Neural progenitor cell (in vitro differentiated cells): ENCODE data around the gene SULT1A2. TPM values are rescaled to one million over a fixed set of nuclear protein-coding genes. Genes with fewer than 3 reads are reported as not detected.
A peak's percentile ranks its signal among the peaks of the same experiment; 100 is the strongest.
"Not testable (repeated sequence)": the region's sequence is repeated elsewhere in the genome, so short reads cannot be mapped to it uniquely, and the experiment has no call there.

Experiments used
- DNase-seq: peaks from one replicate; pipeline ENCODE4 v3.0.0-alpha.2; 2016; ENCODE audit warnings: low spot score
- H2AFZ ChIP-seq: fragments of 200-600 bp; sonication (generic); replicated peaks from 2 replicates; pipeline ENCODE4 v1.6.1; 2016; ENCODE audit warnings: antibody characterized with exemption
- H3F3A ChIP-seq: fragments of 200-600 bp; sonication (generic); 2 replicates; pipeline ENCODE4 v1.6.1; 2016; ENCODE audit warnings: antibody characterized with exemption, low read depth
- H3K27ac ChIP-seq: fragments of 200-600 bp; sonication (generic); 2 replicates; pipeline ENCODE4 v1.5.1; 2016; ENCODE audit warnings: mild to moderate bottlenecking
- H3K27me3 ChIP-seq: fragments of 200-600 bp; sonication (generic); 2 replicates; pipeline ENCODE4 v1.6.1; 2016; ENCODE audit warnings: mild to moderate bottlenecking, moderate library complexity
- H3K36me3 ChIP-seq: fragments of 200-600 bp; sonication (generic); 2 replicates; pipeline ENCODE4 v1.5.1; 2016
- H3K4me1 ChIP-seq: fragments of 200-600 bp; sonication (generic); 2 replicates; pipeline ENCODE4 v1.6.1; 2016; ENCODE audit warnings: mixed run types
- H3K4me2 ChIP-seq: fragments of 200-600 bp; sonication (generic); 2 replicates; pipeline ENCODE4 v1.6.1; 2016
- H3K4me3 ChIP-seq: fragments of 200-600 bp; sonication (generic); 2 replicates; pipeline ENCODE4 v1.5.1; 2016
- H3K79me2 ChIP-seq: fragments of 200-600 bp; sonication (generic); 2 replicates; pipeline ENCODE4 v1.6.1; 2016; ENCODE audit warnings: low read depth
- H3K9ac ChIP-seq: fragments of 200-600 bp; sonication (generic); 2 replicates; pipeline ENCODE4 v1.6.1; 2016
- H3K9me3 ChIP-seq: fragments of 200-600 bp; sonication (generic); 2 replicates; pipeline ENCODE4 v1.5.1; 2016; ENCODE audit warnings: low read depth
- H4K20me1 ChIP-seq: fragments of 200-600 bp; sonication (generic); 2 replicates; pipeline ENCODE4 v1.6.1; 2016; ENCODE audit warnings: low read depth
- H3K27ac Mint-ChIP-seq: 3 replicates; pipeline ENCODE4 v1.8.0; 2021; ENCODE audit warnings: mixed read lengths
- H3K27me3 Mint-ChIP-seq: 2 replicates; pipeline ENCODE4 v1.8.0; 2022; ENCODE audit warnings: low read depth, mild to moderate bottlenecking, inconsistent platforms, moderate library complexity, mixed read lengths; ENCODE audit not compliant: insufficient read depth
- H3K36me3 Mint-ChIP-seq: 3 replicates; pipeline ENCODE4 v1.8.0; 2021; ENCODE audit warnings: mixed read lengths
- H3K4me1 Mint-ChIP-seq: 3 replicates; pipeline ENCODE4 v1.8.0; 2021; ENCODE audit warnings: mixed read lengths
- H3K4me3 Mint-ChIP-seq: 3 replicates; pipeline ENCODE4 v1.8.0; 2021; ENCODE audit warnings: mild to moderate bottlenecking, moderate library complexity, mixed read lengths
- H3K9me3 Mint-ChIP-seq: 3 replicates; pipeline ENCODE4 v1.8.0; 2020; ENCODE audit warnings: mixed read lengths
- EZH2 ChIP-seq: fragments of 200-600 bp; sonication (generic); IDR thresholded peaks from 2 replicates; pipeline ENCODE4 v1.6.1; 2017; ENCODE audit warnings: antibody characterized with exemption, mild to moderate bottlenecking, moderate library complexity
- EZH2phosphoT487 ChIP-seq: fragments of 200-600 bp; sonication (generic); IDR thresholded peaks from 2 replicates; pipeline ENCODE4 v1.6.1; 2017; ENCODE audit warnings: antibody characterized with exemption
- total RNA-seq: library from RNA; depleted of rRNA; stranded (reverse); fragments of >200 nt; gene quantifications from 2 replicates; pipeline ENCODE4 v1.2.3, GENCODE V29; 2015; ENCODE audit warnings: low replicate concordance
- TF ChIP-seq, protein P1 (sequence below): fragments of 200-600 bp; sonication (generic); IDR thresholded peaks from 2 replicates; pipeline ENCODE4 v1.5.1; 2017; ENCODE audit warnings: antibody characterized with exemption, mild to moderate bottlenecking

Gene SULT1A2
- total RNA-seq, 1 donor from 2014 or later = not detected

DNA sequence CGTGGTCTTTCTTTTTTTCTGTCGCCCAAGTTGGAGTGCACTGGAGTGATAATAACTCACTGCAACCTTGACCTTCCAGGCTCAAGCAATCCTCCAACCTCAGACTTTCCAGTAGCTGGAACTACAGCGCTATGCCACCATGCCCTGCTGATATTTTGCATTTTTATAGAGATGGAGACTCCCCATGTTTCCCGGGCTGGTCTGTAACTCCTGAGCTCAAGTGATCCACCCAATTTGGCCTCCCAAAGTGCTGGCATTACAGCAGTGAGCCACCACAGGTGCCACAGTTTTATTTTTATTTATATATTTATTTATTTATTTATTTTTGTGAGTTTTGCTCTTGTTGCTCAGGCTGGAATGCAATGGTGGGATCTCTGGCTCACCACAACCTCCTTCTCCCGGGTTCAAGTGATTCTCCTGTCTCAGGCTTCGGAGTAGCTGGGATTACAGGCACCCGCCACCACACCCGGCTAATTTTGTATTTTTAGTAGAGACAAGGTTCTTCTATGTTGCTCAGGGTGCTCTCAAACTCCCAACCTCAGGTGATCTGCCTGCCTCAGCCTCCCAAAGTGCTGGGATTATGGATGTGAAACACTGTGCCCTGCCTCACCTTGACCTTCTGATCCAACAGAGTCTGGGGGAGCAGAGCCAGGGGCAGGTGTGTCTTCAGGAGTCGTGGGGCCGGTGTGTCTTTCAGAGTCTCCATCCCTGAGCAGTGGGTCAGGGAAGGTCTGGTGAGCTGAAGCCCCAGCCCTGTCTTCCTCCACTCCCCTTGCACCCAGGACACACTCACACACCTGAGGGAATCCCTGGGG is 11.0 kb upstream of the SULT1A2 start:
- not testable (repeated sequence) for H3F3A ChIP-seq, H3K4me3 Mint-ChIP-seq, H3K9me3 Mint-ChIP-seq, H2AFZ ChIP-seq, H3K36me3 ChIP-seq, H3K9me3 ChIP-seq, H3K79me2 ChIP-seq, H3K9ac ChIP-seq, H3K4me2 ChIP-seq, H3K4me3 ChIP-seq, H3K27me3 ChIP-seq, H3K36me3 Mint-ChIP-seq, H3K27ac ChIP-seq, H4K20me1 ChIP-seq, H3K4me1 ChIP-seq, H3K27ac Mint-ChIP-seq, DNase-seq
- peaks cover 10% of the 10 kb centered on the region for H3K4me1 Mint-ChIP-seq
- peaks cover 11% of the 10 kb centered on the region for H3K27me3 Mint-ChIP-seq

GRCh38 chr16:28607116-28607623 is 10.3 kb upstream of the SULT1A2 start:
- no peak overlapping the region for H3K4me3 Mint-ChIP-seq
- TF ChIP-seq EZH2phosphoT487 (no peak), EZH2 (no peak)
- TF ChIP-seq, protein P1, sequence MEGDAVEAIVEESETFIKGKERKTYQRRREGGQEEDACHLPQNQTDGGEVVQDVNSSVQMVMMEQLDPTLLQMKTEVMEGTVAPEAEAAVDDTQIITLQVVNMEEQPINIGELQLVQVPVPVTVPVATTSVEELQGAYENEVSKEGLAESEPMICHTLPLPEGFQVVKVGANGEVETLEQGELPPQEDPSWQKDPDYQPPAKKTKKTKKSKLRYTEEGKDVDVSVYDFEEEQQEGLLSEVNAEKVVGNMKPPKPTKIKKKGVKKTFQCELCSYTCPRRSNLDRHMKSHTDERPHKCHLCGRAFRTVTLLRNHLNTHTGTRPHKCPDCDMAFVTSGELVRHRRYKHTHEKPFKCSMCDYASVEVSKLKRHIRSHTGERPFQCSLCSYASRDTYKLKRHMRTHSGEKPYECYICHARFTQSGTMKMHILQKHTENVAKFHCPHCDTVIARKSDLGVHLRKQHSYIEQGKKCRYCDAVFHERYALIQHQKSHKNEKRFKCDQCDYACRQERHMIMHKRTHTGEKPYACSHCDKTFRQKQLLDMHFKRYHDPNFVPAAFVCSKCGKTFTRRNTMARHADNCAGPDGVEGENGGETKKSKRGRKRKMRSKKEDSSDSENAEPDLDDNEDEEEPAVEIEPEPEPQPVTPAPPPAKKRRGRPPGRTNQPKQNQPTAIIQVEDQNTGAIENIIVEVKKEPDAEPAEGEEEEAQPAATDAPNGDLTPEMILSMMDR = no peak
- peaks cover 11% of the 10 kb centered on the region for H3K27me3 Mint-ChIP-seq
- Histone ChIP-seq H3K9ac (no peak overlapping the region), H3F3A (no peaks in the 10 kb centered on the region), H3K4me3 (no peak overlapping the region), H4K20me1 (no peaks in the 10 kb centered on the region), H3K27ac (no peak overlapping the region), H3K36me3 (no peaks in the 10 kb centered on the region), H3K9me3 (no peaks in the 10 kb centered on the region), H3K79me2 (no peaks in the 10 kb centered on the region), H3K4me1 (peaks cover 6% of the 10 kb centered on the region), H3K27me3 (no peaks in the 10 kb centered on the region), H3K4me2 (no peak overlapping the region), H2AFZ (no peak overlapping the region)
- no peaks in the 10 kb centered on the region for H3K9me3 Mint-ChIP-seq
- peak overlapping the region; percentile 50 for H3K27ac Mint-ChIP-seq
- no peak for DNase-seq
- H3K4me1 Mint-ChIP-seq = peaks cover 10% of the 10 kb centered on the region
- no peaks in the 10 kb centered on the region for H3K36me3 Mint-ChIP-seq

DNA sequence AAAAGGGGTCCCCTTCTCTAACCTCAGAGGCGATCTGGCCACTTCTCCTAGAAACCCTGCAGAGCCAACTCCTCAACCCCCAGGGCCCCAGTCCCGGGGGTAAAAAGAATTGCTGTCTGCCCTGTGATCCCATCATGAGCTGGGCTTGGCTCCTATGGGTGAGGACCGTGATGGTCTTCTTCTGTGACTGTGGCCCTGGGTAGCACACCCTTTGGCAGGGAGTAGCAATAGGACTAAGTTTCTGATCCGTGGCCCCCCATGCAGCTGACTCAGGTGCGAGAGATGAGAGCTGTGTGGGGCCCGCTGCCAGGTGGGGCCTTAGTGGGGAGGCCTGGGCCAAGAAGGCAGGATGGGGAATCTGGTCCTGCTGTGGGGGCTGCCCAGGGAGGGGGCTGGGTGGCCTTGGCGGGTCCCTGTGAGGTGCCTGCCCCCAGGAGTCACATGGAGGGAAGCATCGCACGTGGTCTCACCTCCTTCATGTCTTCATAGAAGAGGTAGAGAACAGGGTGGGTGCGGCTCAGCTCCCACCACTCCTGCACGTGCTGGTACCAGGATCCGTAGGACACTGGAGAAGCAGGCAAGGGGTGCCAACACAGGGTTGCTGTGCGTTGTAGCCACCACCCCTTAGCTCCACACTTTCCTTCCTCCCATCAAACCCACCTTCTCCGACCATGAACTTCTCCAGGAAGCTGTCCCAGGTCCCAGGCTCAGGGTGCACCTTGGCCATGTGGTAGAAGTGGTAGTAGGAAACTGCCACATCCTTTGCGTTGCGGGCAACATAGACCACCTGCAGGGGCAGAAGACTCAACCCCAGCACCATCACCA is 9.7 kb upstream of the SULT1A2 start:
- Histone ChIP-seq H3K9ac (no peak overlapping the region), H4K20me1 (no peaks in the 10 kb centered on the region), H3F3A (no peaks in the 10 kb centered on the region), H3K27ac (no peak overlapping the region), H3K79me2 (no peaks in the 10 kb centered on the region), H3K4me1 (peaks cover 6% of the 10 kb centered on the region), H3K9me3 (no peaks in the 10 kb centered on the region), H3K4me3 (no peak overlapping the region), H3K4me2 (no peak overlapping the region), H3K36me3 (no peaks in the 10 kb centered on the region), H2AFZ (no peak overlapping the region), H3K27me3 (no peaks in the 10 kb centered on the region)
- H3K4me1 Mint-ChIP-seq = peaks cover 10% of the 10 kb centered on the region
- no peak overlapping the region for H3K27ac Mint-ChIP-seq
- peaks cover 11% of the 10 kb centered on the region for H3K27me3 Mint-ChIP-seq
- H3K9me3 Mint-ChIP-seq = no peaks in the 10 kb centered on the region
- no peak for DNase-seq
- no peaks in the 10 kb centered on the region for H3K36me3 Mint-ChIP-seq
- TF ChIP-seq, protein P1 = no peak
- no peak for TF ChIP-seq EZH2phosphoT487
- TF ChIP-seq EZH2 = no peak
- H3K4me3 Mint-ChIP-seq = no peak overlapping the region
